HepG2 (cell line): ENCODE measurements around the gene GUCY1A2. TPM values are rescaled to one million over a fixed set of nuclear protein-coding genes. Genes with fewer than 3 reads are reported as not detected.

Experiments used
- ATAC-seq: fragments of 200-7000 bp; cut with Tn5 transposase; 3 replicates; pipeline ENCODE4 v1.9.1; 2020; ENCODE audit warnings: mild to moderate bottlenecking, moderate library complexity
- BruUV-seq: library from RNA; stranded (reverse); fragments of 400-500 nt; replicated peaks from 2 replicates; lab custom pipeline; 2021; lab: Mats Ljungman, UMichigan
- CTCF ChIA-PET: fragments of 300-600 bp; formaldehyde crosslinking; extraction: SDS; loops from one replicate; lab custom pipeline; 2021; ENCODE audit warnings: low total read pairs, inconsistent platforms, low intra/inter-chr PET ratio; lab: Yijun Ruan, JAX
- POLR2A ChIA-PET: fragments of 350-600 bp; sonication (Branson Sonifier 250); formaldehyde crosslinking; loops from one replicate; lab custom pipeline; 2020; ENCODE audit warnings: antibody characterized with exemption, inconsistent platforms; lab: Yijun Ruan, JAX
- DNase-seq: peaks from one replicate; pipeline ENCODE4 v3.0.0-alpha.2; 2015; ENCODE audit warnings: low spot score
- FAIRE-seq: peaks from 3 replicates; lab custom pipeline; 2011; peaks lifted over from hg19 to GRCh38; lab: Jason Lieb, UNC
- H2AFZ ChIP-seq: one replicate; pipeline ENCODE4 v1.6.1; 2011; ENCODE audit warnings: low read length, inconsistent platforms
- H3K27ac ChIP-seq: fragments of 300-600 bp; 3 replicates; pipeline ENCODE4 v1.8.0; 2011; ENCODE audit warnings: mixed run types, mild to moderate bottlenecking, mixed read lengths, low read length, inconsistent platforms; ENCODE audit not compliant: insufficient read depth; ENCODE audit errors: extremely low read length
- H3K27me3 ChIP-seq, 2 experiments: fragments of 200-600 bp in 1 of 2; 2 replicates in 1 of 2; 3 replicates in 1 of 2; pipeline versions ENCODE4 v1.6.0 to v1.8.0; 2011; ENCODE audit warnings: low read length in 2 of 2, mild to moderate bottlenecking in 2 of 2, moderate library complexity in 2 of 2, inconsistent platforms in 1 of 2; ENCODE audit not compliant: insufficient read depth in 2 of 2, control insufficient read depth in 1 of 2
- H3K36me3 ChIP-seq, 2 experiments: fragments of 200-600 bp in 1 of 2; replicated peaks in 1 of 2; 2 replicates in 1 of 2; 3 replicates in 1 of 2; pipeline versions ENCODE4 v1.5.1 to v1.8.0; 2011; ENCODE audit warnings: low read length in 2 of 2, inconsistent platforms in 1 of 2; ENCODE audit not compliant: insufficient read depth in 2 of 2, control insufficient read depth in 1 of 2
- H3K4me1 ChIP-seq: 2 replicates; pipeline ENCODE4 v1.5.1; 2012; ENCODE audit warnings: low read length, inconsistent platforms; ENCODE audit not compliant: insufficient read depth
- H3K4me2 ChIP-seq: 2 replicates; pipeline ENCODE4 v1.6.0; 2011; ENCODE audit warnings: low read depth, low read length, inconsistent platforms
- H3K4me3 ChIP-seq, 3 experiments: fragments of 200-600 bp in 1 of 3; sonication (generic), shearing (Covaris generic) in 1 of 3; replicated peaks in 1 of 3; 2 replicates each; pipeline ENCODE4 v1.5.1; 2011 to 2016; ENCODE audit warnings: low read length in 3 of 3, inconsistent platforms in 2 of 3, low read depth in 2 of 3, mild to moderate bottlenecking in 2 of 3, control low read depth in 1 of 3, mixed read lengths in 1 of 3; ENCODE audit not compliant: insufficient read depth in 1 of 3
- H3K79me2 ChIP-seq: one replicate; pipeline ENCODE4 v1.6.1; 2011; ENCODE audit warnings: low read length, inconsistent platforms; ENCODE audit not compliant: insufficient read depth
- H3K9ac ChIP-seq: 2 replicates; pipeline ENCODE4 v1.6.0; 2011; ENCODE audit warnings: mild to moderate bottlenecking, low read depth, low read length, inconsistent platforms; ENCODE audit not compliant: insufficient read depth
- H3K9me3 ChIP-seq: 2 replicates; pipeline ENCODE4 v1.5.1; 2012; ENCODE audit warnings: mild to moderate bottlenecking, low read length
- H4K20me1 ChIP-seq: 2 replicates; pipeline ENCODE4 v1.6.0; 2011; ENCODE audit warnings: inconsistent platforms, mild to moderate bottlenecking, low read length, moderate library complexity; ENCODE audit not compliant: insufficient read depth
- DPF2 ChIP-seq: sonication (generic); formaldehyde crosslinking; IDR thresholded peaks from 2 replicates; pipeline ENCODE4 v1.4.0; 2020; ENCODE audit warnings: mild to moderate bottlenecking, low read depth, missing genetic modification reagents, borderline replicate concordance
- JARID2 ChIP-seq: sonication (generic); formaldehyde crosslinking; IDR thresholded peaks from 2 replicates; pipeline ENCODE4 v1.8.1; 2023; ENCODE audit warnings: missing genetic modification reagents, inconsistent platforms; ENCODE audit not compliant: insufficient replicate concordance
- NPAS2 ChIP-seq: sonication (generic); formaldehyde crosslinking; IDR thresholded peaks from 2 replicates; pipeline ENCODE4 v1.8.0; 2022; ENCODE audit warnings: mild to moderate bottlenecking, missing genetic modification reagents, borderline replicate concordance
- RAD21 ChIP-seq: fragments of 450-650 bp; formaldehyde crosslinking; IDR thresholded peaks from 2 replicates; pipeline ENCODE4 v1.5.0; 2020; ENCODE audit warnings: mild to moderate bottlenecking
- ZBTB38 ChIP-seq: sonication (generic); formaldehyde crosslinking; IDR thresholded peaks from 2 replicates; pipeline ENCODE4 v1.5.1; 2020; ENCODE audit warnings: mild to moderate bottlenecking, missing genetic modification reagents
- ZFP1 ChIP-seq: IDR thresholded peaks from 2 replicates; pipeline ENCODE4 v1.6.1; 2016
- ZFX ChIP-seq: sonication (generic); formaldehyde crosslinking; IDR thresholded peaks from 2 replicates; pipeline ENCODE4 v1.4.0; 2020; ENCODE audit warnings: mild to moderate bottlenecking, low read depth, missing genetic modification reagents, moderate library complexity
- ZFYVE20 ChIP-seq: sonication (generic); formaldehyde crosslinking; IDR thresholded peaks from 2 replicates; pipeline ENCODE4 v1.8.0; 2023; ENCODE audit warnings: low read depth, mild to moderate bottlenecking, moderate library complexity, missing genetic modification reagents, borderline replicate concordance
- ZNF549 ChIP-seq: sonication (generic); formaldehyde crosslinking; IDR thresholded peaks from 2 replicates; pipeline ENCODE4 v1.5.0; 2020; ENCODE audit warnings: missing genetic modification reagents
- ZNF569 ChIP-seq: sonication (generic); formaldehyde crosslinking; IDR thresholded peaks from 2 replicates; pipeline ENCODE4 v1.5.0; 2020; ENCODE audit warnings: mild to moderate bottlenecking, missing genetic modification reagents, moderate library complexity, borderline replicate concordance
- ZNF713 ChIP-seq: sonication (generic); formaldehyde crosslinking; IDR thresholded peaks from 2 replicates; pipeline ENCODE4 v1.4.0; 2020; ENCODE audit warnings: mild to moderate bottlenecking, missing genetic modification reagents
- ZNF724P ChIP-seq: sonication (generic); formaldehyde crosslinking; IDR thresholded peaks from 2 replicates; pipeline ENCODE4 v1.8.0; 2022; ENCODE audit warnings: missing genetic modification reagents, borderline replicate concordance
- ZNF772 ChIP-seq: sonication (generic); formaldehyde crosslinking; IDR thresholded peaks from 2 replicates; pipeline ENCODE4 v1.5.0; 2020; ENCODE audit warnings: mild to moderate bottlenecking, missing genetic modification reagents
- ZNF790 ChIP-seq: sonication (generic); formaldehyde crosslinking; IDR thresholded peaks from 2 replicates; pipeline ENCODE4 v1.8.0; 2022; ENCODE audit warnings: missing genetic modification reagents, mild to moderate bottlenecking, borderline replicate concordance
- WGBS: methylation state at CpG from one replicate; pipeline ENCODE4 v1.1.6; 2017; ENCODE audit warnings: low lambda C conversion rate; 5-methylcytosine and 5-hydroxymethylcytosine counted together
- in situ Hi-C: cut with HindIII; loops from 2 replicates; pipeline ENCODE4 v1.10.0; 2017; ENCODE audit warnings: low pct_unique_long_range_greater_than_20kb; ENCODE audit not compliant: extremely low pct_ligation_motif_present
- intact Hi-C: fragments of 100-400 bp; cut with micrococcal nuclease; formaldehyde crosslinking; loops from one replicate; pipeline ENCODE4 v1.10.0; 2022; ENCODE audit not compliant: unreplicated experiment
- polyA plus RNA-seq, 8 experiments: library from polyadenylated mRNA; depleted of rRNA in 3 of 8; stranded (reverse) in 7 of 8; unstranded in 1 of 8; fragments of >200 nt; fragmentation: Illumina TruSeq in 4 of 8; extraction: Trizol in 4 of 8; gene quantifications; 2 replicates each; pipeline versions ENCODE4 v1.2.1 to v1.2.3, GENCODE V29; 2011 to 2016; ENCODE audit warnings: low read depth in 4 of 8, missing spikeins in 1 of 8, mixed read lengths in 1 of 8; ENCODE audit not compliant: insufficient read depth in 1 of 8
- total RNA-seq, 5 experiments: library from RNA; depleted of rRNA; stranded (reverse); fragments of >200 nt; fragmentation: Illumina TruSeq; extraction: Trizol; gene quantifications; 2 replicates each; pipeline ENCODE4 v1.2.3, GENCODE V29; 2016; ENCODE audit warnings: low read depth in 1 of 5
- TF ChIP-seq, protein P1 (sequence below): sonication (generic); formaldehyde crosslinking; IDR thresholded peaks from 2 replicates; pipeline ENCODE4 v1.4.0; 2020; ENCODE audit warnings: missing genetic modification reagents; ENCODE audit errors: not compliant biosample characterization
- TF ChIP-seq, protein P2 (sequence below): sonication (generic); formaldehyde crosslinking; IDR thresholded peaks from 2 replicates; pipeline ENCODE4 v1.5.1; 2020; ENCODE audit warnings: missing genetic modification reagents, mild to moderate bottlenecking, borderline replicate concordance

The GUCY1A2 gene
- total and polyA plus RNA-seq, 2 of the 13 experiments (the other 11 are each of a cell fraction or from before 2014, with no cell fraction given): 0.01 to 0.07 TPM

DNA sequence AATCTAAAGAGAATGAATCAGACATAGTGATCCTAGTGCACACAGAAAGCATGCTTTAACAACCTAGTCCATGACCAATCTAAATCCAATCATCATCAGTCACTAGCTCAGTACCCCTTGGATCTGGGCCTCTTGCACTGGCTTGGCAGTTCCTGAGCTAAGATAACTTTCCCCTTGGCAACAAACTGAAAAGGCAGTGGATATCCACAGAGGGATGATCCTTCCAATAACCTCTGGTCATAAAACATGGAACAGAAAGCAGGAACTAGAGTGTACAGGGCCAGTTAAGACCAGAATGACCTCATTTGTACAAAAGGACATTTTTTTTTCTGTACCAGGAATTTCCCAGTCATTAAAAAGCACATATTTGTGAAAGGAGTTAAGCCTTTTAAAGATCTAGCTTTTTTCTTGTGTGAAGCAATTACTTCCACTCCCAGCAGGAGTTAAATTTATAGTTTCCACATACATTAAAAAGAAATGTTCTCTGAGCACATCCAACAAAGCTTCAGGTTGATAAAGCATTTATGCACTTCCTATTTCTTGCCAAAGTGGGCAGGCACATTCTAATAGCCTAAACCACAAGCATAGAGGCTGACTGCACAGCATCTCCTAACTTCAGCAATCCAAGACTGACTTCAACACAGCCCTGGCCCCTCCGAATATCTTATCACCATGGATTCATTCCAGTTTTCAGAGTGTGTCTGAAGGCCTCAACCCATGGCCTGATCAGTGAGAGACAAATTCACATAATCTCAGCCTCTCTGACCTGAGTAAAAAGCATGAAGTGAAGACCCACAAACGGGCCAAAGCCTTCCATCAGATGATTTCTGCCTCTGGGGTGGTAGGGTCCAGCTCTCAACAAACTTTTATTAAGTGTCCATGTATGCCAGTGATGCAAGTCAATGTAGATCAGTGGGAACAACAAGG, 29.9 kb downstream of the GUCY1A2 start:
- Histone ChIP-seq H3K4me2 (no peak overlapping the region), H3K79me2 (no peaks in the 10 kb centered on the region), H3K4me3 (no peak overlapping the region), H3K4me1 (no peaks in the 10 kb centered on the region), H3K9me3 (no peaks in the 10 kb centered on the region), H3K36me3 (no peaks in the 10 kb centered on the region), H3K27me3 (no peaks in the 10 kb centered on the region; a peak in 1 of 5 replicates), H3K9ac (no peak overlapping the region), H3K27ac (no peak overlapping the region), H4K20me1 (no peaks in the 10 kb centered on the region), H2AFZ (no peak overlapping the region)
- WGBS: 0% methylated on average over 2 of the region's 2 CpGs
- CTCF ChIA-PET: no interaction called here
- POLR2A ChIA-PET: no interaction called here
- intact Hi-C loops: no loop called here
- ATAC-seq (no peak), DNase-seq (no peak), FAIRE-seq (no peak)
- TF ChIP-seq RAD21 (CRISPR knock-in tag): no peak
- TF ChIP-seq DPF2: no peak
- TF ChIP-seq JARID2 (CRISPR knock-in tag): no peak
- no peak for TF ChIP-seq ZNF569 (CRISPR knock-in tag)
- in situ Hi-C loops: no loop called here
- BruUV-seq: no TSS peak

DNA sequence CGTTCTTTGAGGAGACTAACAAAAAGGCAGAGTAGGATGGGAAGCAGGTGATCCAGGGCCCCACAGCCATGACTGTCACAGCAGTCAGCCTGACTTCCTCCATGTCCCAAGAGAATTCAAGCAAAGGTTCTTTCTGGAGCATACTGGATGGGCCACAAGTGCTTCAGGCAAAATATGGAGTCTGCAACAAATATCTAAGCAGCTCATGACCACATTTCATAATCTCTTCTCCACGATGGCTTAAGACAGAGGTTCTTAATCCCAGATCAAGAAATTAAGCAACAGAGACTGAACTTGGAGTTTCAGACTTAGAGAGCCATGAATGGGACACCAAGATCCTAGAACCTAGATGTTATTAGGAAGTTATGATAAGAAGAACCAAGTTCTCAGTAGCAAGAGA, 31.6 kb downstream of the GUCY1A2 start:
- Histone ChIP-seq H3K9me3 (no peaks in the 10 kb centered on the region), H3K9ac (no peak overlapping the region), H4K20me1 (no peaks in the 10 kb centered on the region), H3K36me3 (no peaks in the 10 kb centered on the region), H3K4me1 (no peaks in the 10 kb centered on the region), H3K4me2 (no peak overlapping the region), H2AFZ (no peak overlapping the region), H3K79me2 (no peaks in the 10 kb centered on the region), H3K27me3 (no peaks in the 10 kb centered on the region; a peak in 1 of 5 replicates), H3K4me3 (no peak overlapping the region), H3K27ac (no peak overlapping the region)
- no peak for ATAC-seq
- no peak for FAIRE-seq
- in situ Hi-C loops: no loop called here
- CTCF ChIA-PET: no interaction called here
- WGBS: 16% methylated on average over 2 of the region's 2 CpGs
- intact Hi-C loops: no loop called here
- POLR2A ChIA-PET: no interaction called here
- no TSS peak for BruUV-seq
- DNase-seq: no peak
- TF ChIP-seq ZNF772 (CRISPR knock-in tag): no peak
- no peak for TF ChIP-seq ZNF549 (CRISPR knock-in tag)
- no peak for TF ChIP-seq ZBTB38 (CRISPR knock-in tag)
- no peak for TF ChIP-seq ZNF790 (CRISPR knock-in tag)
- TF ChIP-seq ZFYVE20 (CRISPR knock-in tag): no peak
- TF ChIP-seq ZFX (CRISPR knock-in tag): no peak
- TF ChIP-seq, protein P1, sequence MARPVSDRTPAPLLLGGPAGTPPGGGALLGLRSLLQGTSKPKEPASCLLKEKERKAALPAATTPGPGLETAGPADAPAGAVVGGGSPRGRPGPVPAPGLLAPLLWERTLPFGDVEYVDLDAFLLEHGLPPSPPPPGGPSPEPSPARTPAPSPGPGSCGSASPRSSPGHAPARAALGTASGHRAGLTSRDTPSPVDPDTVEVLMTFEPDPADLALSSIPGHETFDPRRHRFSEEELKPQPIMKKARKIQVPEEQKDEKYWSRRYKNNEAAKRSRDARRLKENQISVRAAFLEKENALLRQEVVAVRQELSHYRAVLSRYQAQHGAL (CRISPR knock-in tag): no peak
- TF ChIP-seq ZNF724P (CRISPR knock-in tag): no peak
- no peak for TF ChIP-seq ZFP1 (CRISPR knock-in tag)
- TF ChIP-seq, protein P2, sequence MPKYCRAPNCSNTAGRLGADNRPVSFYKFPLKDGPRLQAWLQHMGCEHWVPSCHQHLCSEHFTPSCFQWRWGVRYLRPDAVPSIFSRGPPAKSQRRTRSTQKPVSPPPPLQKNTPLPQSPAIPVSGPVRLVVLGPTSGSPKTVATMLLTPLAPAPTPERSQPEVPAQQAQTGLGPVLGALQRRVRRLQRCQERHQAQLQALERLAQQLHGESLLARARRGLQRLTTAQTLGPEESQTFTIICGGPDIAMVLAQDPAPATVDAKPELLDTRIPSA: no peak
- no peak for TF ChIP-seq ZNF713 (CRISPR knock-in tag)
- no peak for TF ChIP-seq NPAS2
